Measurements from ENCODE around the gene ATP1A4. TPM values are rescaled to one million over a fixed set of nuclear protein-coding genes. Genes with fewer than 3 reads are reported as not detected.

Gene ATP1A4
- total and polyA plus RNA-seq, 4 donors = 0.06 to 0.09 (median 0.08) TPM; not detected in 1

GRCh38 chr1:160137216-160137862 lies 14.1 kb upstream of the ATP1A4 start:
- Histone ChIP-seq H3K27me3 (ENCODE audit: control insufficient read depth in 3 of 3, insufficient read depth in 3 of 3, low read length in 2 of 3) (no peaks in the 10 kb centered on the region), H3K4me3 (no peak overlapping the region), H3K4me1 (ENCODE audit: control insufficient read depth in 5 of 5, insufficient read depth in 5 of 5, low read length in 5 of 5) (no peaks in the 10 kb centered on the region), H3K9ac (ENCODE audit: insufficient read depth in 1 of 2, low read length in 2 of 2) (no peak overlapping the region), H3K9me3 (ENCODE audit: control insufficient read depth in 4 of 4, insufficient read depth in 3 of 4, low read length in 3 of 4) (no peaks in the 10 kb centered on the region), H3K27ac (ENCODE audit: low read depth in 1 of 2, low read length in 1 of 2) (no peak overlapping the region), H3K36me3 (ENCODE audit: control insufficient read depth in 4 of 4, insufficient read depth in 4 of 4, low read length in 4 of 4) (no peaks in the 10 kb centered on the region)
- TF ChIP-seq CTCF (IDR thresholded peaks at IDR 0.05; ENCODE audit: control extremely low read depth, extremely low read depth) = no peak
- no peak for ATAC-seq (ENCODE audit: insufficient read depth, low FRiP score)
- DNase-seq = no peak
- 88 to 92% methylated on average over 8 of the region's 8 CpGs for WGBS, 2 donors

- DNase-seq (no peak), ATAC-seq (ENCODE audit: insufficient read depth, low FRiP score) (no peak)
- no peaks in the 10 kb centered on the region for H3K27me3 ChIP-seq (ENCODE audit: control insufficient read depth in 3 of 3, insufficient read depth in 3 of 3, low read length in 2 of 3)
- H3K27ac ChIP-seq (ENCODE audit: low read depth in 1 of 2, low read length in 1 of 2) = no peak overlapping the region
- no peak for TF ChIP-seq CTCF (IDR thresholded peaks at IDR 0.05; ENCODE audit: control extremely low read depth, extremely low read depth)
- no peak overlapping the region for H3K4me3 ChIP-seq
- no peaks in the 10 kb centered on the region for H3K36me3 ChIP-seq (ENCODE audit: control insufficient read depth in 4 of 4, insufficient read depth in 4 of 4, low read length in 4 of 4)
- 93 to 94% methylated on average over 8 of the region's 8 CpGs for WGBS, 2 donors
- no peaks in the 10 kb centered on the region for H3K4me1 ChIP-seq (ENCODE audit: control insufficient read depth in 5 of 5, insufficient read depth in 5 of 5, low read length in 5 of 5)
- H3K9me3 ChIP-seq (ENCODE audit: control insufficient read depth in 4 of 4, insufficient read depth in 3 of 4, low read length in 3 of 4) = peaks cover 0 to under 1% (median 0%) of the 10 kb centered on the region in 4 donors
- no peak overlapping the region for H3K9ac ChIP-seq (ENCODE audit: insufficient read depth in 1 of 2, low read length in 2 of 2)
These were observed 11.6 kb upstream of the ATP1A4 start for GRCh38 chr1:160139840-160140239.

- Histone ChIP-seq H3K9me3 (ENCODE audit: control insufficient read depth in 4 of 4, insufficient read depth in 3 of 4, low read length in 3 of 4) (peaks cover 0 to 2% (median 0%) of the 10 kb centered on the region in 4 donors), H3K27me3 (ENCODE audit: control insufficient read depth in 3 of 3, insufficient read depth in 3 of 3, low read length in 2 of 3) (no peaks in the 10 kb centered on the region), H3K27ac (ENCODE audit: low read depth in 1 of 2, low read length in 1 of 2) (no peak overlapping the region), H3K4me3 (no peak overlapping the region), H3K4me1 (ENCODE audit: control insufficient read depth in 5 of 5, insufficient read depth in 5 of 5, low read length in 5 of 5) (no peaks in the 10 kb centered on the region), H3K36me3 (ENCODE audit: control insufficient read depth in 4 of 4, insufficient read depth in 4 of 4, low read length in 4 of 4) (no peaks in the 10 kb centered on the region), H3K9ac (ENCODE audit: insufficient read depth in 1 of 2, low read length in 2 of 2) (no peak overlapping the region)
- DNase-seq (no peak), ATAC-seq (ENCODE audit: insufficient read depth, low FRiP score) (peak; percentile 27)
- TF ChIP-seq CTCF (IDR thresholded peaks at IDR 0.05; ENCODE audit: control extremely low read depth, extremely low read depth) = no peak
- WGBS, 2 donors = 14 to 22% methylated on average over 1 of the region's 1 CpG
These were observed 7.7 kb upstream of the ATP1A4 start for GRCh38 chr1:160143695-160144094.

- peaks cover 0 to 2% (median 0%) of the 10 kb centered on the region in 4 donors for H3K9me3 ChIP-seq (ENCODE audit: control insufficient read depth in 4 of 4, insufficient read depth in 3 of 4, low read length in 3 of 4)
- no peaks in the 10 kb centered on the region for H3K36me3 ChIP-seq (ENCODE audit: control insufficient read depth in 4 of 4, insufficient read depth in 4 of 4, low read length in 4 of 4)
- H3K4me3 ChIP-seq = no peak overlapping the region
- WGBS, 2 donors = 74 to 89% methylated on average over 4 of the region's 4 CpGs
- no peaks in the 10 kb centered on the region for H3K27me3 ChIP-seq (ENCODE audit: control insufficient read depth in 3 of 3, insufficient read depth in 3 of 3, low read length in 2 of 3)
- DNase-seq (no peak), ATAC-seq (ENCODE audit: insufficient read depth, low FRiP score) (no peak)
- H3K9ac ChIP-seq (ENCODE audit: insufficient read depth in 1 of 2, low read length in 2 of 2) = no peak overlapping the region
- H3K27ac ChIP-seq (ENCODE audit: low read depth in 1 of 2, low read length in 1 of 2) = no peak overlapping the region
- H3K4me1 ChIP-seq (ENCODE audit: control insufficient read depth in 5 of 5, insufficient read depth in 5 of 5, low read length in 5 of 5) = no peaks in the 10 kb centered on the region
- TF ChIP-seq CTCF (IDR thresholded peaks at IDR 0.05; ENCODE audit: control extremely low read depth, extremely low read depth) = no peak
These were observed 6.5 kb upstream of the ATP1A4 start for GRCh38 chr1:160144921-160145320.

All from lung (tissue), 12 donors.